GM18520 (cell line): ENCODE results near the gene OR10W1.

Experiments used
- ATAC-seq: cut with Tn5 transposase; IDR thresholded peaks from one replicate; pipeline ENCODE4 v1.9.1; 2021; ENCODE audit not compliant: unreplicated experiment

OR10W1 gene

GRCh38 chr11:58268142-58268541 lies at the start of gene OR10W1:
TSS of gene OR10W1 (minus strand) at chr11:58268260. CDS start at chr11:58267858, 402 bp downstream.
- no peak for ATAC-seq

GRCh38 chr11:58316142-58316541 lies 48.1 kb upstream of the OR10W1 start:
- no peak for ATAC-seq

GRCh38 chr11:58301576-58301975 lies 33.5 kb upstream of the OR10W1 start:
- no peak for ATAC-seq

GRCh38 chr11:58292017-58292416 lies 24.0 kb upstream of the OR10W1 start:
- no peak for ATAC-seq

GRCh38 chr11:58289266-58289665 lies 21.2 kb upstream of the OR10W1 start:
- no peak for ATAC-seq

GRCh38 chr11:58286249-58286648 lies 18.2 kb upstream of the OR10W1 start:
- no peak for ATAC-seq

- ATAC-seq = no peak
Measured at GRCh38 chr11:58285483-58286040, 17.5 kb upstream of the OR10W1 start.

- no peak for ATAC-seq
Measured at GRCh38 chr11:58276151-58276550, 8.1 kb upstream of the OR10W1 start.

- no peak for ATAC-seq
Measured at GRCh38 chr11:58275002-58275401, 6.9 kb upstream of the OR10W1 start.

GRCh38 chr11:58259983-58260382 lies 8.1 kb downstream of the OR10W1 start:
- no peak for ATAC-seq

- ATAC-seq = no peak
Measured at GRCh38 chr11:58254936-58255335, 13.1 kb downstream of the OR10W1 start.

GRCh38 chr11:58243954-58244353 lies 24.1 kb downstream of the OR10W1 start:
- ATAC-seq = no peak

GRCh38 chr11:58227956-58228615 lies 40.0 kb downstream of the OR10W1 start:
- ATAC-seq = no peak

GRCh38 chr11:58222721-58223120 lies 45.3 kb downstream of the OR10W1 start:
- ATAC-seq = no peak
